GM12878 (cell line): ENCODE measurements around the gene CD1B.

Experiments used
- CHD4 ChIP-seq: fragments of 200-600 bp; sonication (generic); IDR thresholded peaks from 2 replicates; pipeline ENCODE4 v1.6.1; 2016; ENCODE audit warnings: mild to moderate bottlenecking
- POLR2A ChIP-seq: IDR thresholded peaks from 2 replicates; pipeline ENCODE4 v1.6.1; 2011; ENCODE audit warnings: low read depth, mild to moderate bottlenecking, low read length
- RFX5 ChIP-seq: IDR thresholded peaks from 2 replicates; pipeline ENCODE4 v1.6.1; 2011; ENCODE audit warnings: low read depth, low read length, improper control_type of control experiment
- SP1 ChIP-seq: IDR thresholded peaks from one replicate; pipeline ENCODE4 v1.6.1; 2011; ENCODE audit warnings: low read depth, low read length
- SUZ12 ChIP-seq: fragments of 200-600 bp; sonication (generic); IDR thresholded peaks from one replicate; pipeline ENCODE4 v1.6.1; 2018; ENCODE audit warnings: antibody characterized with exemption, mild to moderate bottlenecking; ENCODE audit not compliant: unreplicated experiment
- TAF1 ChIP-seq: IDR thresholded peaks from 2 replicates; pipeline ENCODE4 v1.6.1; 2011; ENCODE audit warnings: mild to moderate bottlenecking, low read depth, low read length, borderline replicate concordance
- TF ChIP-seq, protein P1 (sequence below): fragments of 450-650 bp; conservative IDR thresholded peaks from 2 replicates; pipeline ENCODE4 v1.6.1; 2017; ENCODE audit warnings: mild to moderate bottlenecking, moderate library complexity
- TF ChIP-seq, protein P2 (sequence below): fragments of 450-650 bp; IDR thresholded peaks from 2 replicates; pipeline ENCODE4 v1.6.1; 2014; ENCODE audit warnings: mild to moderate bottlenecking
- TF ChIP-seq, protein P3 (sequence below): fragments of 450-650 bp; IDR thresholded peaks from 2 replicates; pipeline ENCODE4 v1.6.1; 2018; ENCODE audit warnings: mild to moderate bottlenecking, low read depth, moderate library complexity; ENCODE audit not compliant: partially characterized antibody

DNA sequence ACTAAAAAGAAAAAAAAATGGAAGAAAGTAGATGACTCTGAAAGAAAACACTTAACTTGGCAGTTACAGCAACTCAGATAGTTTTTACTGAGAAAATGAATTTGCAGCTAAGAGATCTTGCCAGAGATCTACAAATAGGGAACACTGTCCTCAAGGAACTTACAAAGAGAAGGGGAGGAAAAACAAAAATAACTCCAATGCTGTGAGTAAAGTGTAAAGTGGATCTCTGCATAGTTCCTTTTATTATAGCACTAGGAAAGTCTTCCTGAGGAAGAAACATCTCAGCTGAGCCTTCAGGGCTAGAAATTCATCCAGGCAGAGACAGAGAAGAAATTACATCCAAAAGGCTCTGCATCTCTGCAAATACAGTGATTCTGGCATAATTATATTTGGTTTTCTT is 3.9 kb downstream of the CD1B start:
- TF ChIP-seq, protein P1, sequence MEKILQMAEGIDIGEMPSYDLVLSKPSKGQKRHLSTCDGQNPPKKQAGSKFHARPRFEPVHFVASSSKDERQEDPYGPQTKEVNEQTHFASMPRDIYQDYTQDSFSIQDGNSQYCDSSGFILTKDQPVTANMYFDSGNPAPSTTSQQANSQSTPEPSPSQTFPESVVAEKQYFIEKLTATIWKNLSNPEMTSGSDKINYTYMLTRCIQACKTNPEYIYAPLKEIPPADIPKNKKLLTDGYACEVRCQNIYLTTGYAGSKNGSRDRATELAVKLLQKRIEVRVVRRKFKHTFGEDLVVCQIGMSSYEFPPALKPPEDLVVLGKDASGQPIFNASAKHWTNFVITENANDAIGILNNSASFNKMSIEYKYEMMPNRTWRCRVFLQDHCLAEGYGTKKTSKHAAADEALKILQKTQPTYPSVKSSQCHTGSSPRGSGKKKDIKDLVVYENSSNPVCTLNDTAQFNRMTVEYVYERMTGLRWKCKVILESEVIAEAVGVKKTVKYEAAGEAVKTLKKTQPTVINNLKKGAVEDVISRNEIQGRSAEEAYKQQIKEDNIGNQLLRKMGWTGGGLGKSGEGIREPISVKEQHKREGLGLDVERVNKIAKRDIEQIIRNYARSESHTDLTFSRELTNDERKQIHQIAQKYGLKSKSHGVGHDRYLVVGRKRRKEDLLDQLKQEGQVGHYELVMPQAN = no peak
- TF ChIP-seq SUZ12 = no peak
- TF ChIP-seq CHD4 = no peak
- TF ChIP-seq, protein P2, sequence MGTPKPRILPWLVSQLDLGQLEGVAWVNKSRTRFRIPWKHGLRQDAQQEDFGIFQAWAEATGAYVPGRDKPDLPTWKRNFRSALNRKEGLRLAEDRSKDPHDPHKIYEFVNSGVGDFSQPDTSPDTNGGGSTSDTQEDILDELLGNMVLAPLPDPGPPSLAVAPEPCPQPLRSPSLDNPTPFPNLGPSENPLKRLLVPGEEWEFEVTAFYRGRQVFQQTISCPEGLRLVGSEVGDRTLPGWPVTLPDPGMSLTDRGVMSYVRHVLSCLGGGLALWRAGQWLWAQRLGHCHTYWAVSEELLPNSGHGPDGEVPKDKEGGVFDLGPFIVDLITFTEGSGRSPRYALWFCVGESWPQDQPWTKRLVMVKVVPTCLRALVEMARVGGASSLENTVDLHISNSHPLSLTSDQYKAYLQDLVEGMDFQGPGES = no peak
- no peak for TF ChIP-seq RFX5
- TF ChIP-seq POLR2A = no peak
- TF ChIP-seq TAF1 = no peak
- TF ChIP-seq SP1 = no peak
- TF ChIP-seq, protein P3, sequence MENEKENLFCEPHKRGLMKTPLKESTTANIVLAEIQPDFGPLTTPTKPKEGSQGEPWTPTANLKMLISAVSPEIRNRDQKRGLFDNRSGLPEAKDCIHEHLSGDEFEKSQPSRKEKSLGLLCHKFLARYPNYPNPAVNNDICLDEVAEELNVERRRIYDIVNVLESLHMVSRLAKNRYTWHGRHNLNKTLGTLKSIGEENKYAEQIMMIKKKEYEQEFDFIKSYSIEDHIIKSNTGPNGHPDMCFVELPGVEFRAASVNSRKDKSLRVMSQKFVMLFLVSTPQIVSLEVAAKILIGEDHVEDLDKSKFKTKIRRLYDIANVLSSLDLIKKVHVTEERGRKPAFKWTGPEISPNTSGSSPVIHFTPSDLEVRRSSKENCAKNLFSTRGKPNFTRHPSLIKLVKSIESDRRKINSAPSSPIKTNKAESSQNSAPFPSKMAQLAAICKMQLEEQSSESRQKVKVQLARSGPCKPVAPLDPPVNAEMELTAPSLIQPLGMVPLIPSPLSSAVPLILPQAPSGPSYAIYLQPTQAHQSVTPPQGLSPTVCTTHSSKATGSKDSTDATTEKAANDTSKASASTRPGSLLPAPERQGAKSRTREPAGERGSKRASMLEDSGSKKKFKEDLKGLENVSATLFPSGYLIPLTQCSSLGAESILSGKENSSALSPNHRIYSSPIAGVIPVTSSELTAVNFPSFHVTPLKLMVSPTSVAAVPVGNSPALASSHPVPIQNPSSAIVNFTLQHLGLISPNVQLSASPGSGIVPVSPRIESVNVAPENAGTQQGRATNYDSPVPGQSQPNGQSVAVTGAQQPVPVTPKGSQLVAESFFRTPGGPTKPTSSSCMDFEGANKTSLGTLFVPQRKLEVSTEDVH = no peak
